GM06990 (cell line): ENCODE measurements around the gene NELFA.
"Not testable (repeated sequence)": the region's sequence is repeated elsewhere in the genome, so short reads cannot be mapped to it uniquely, and the experiment has no call there.

Experiments used
- DNase-seq: peaks from one replicate; pipeline ENCODE4 v3.0.0-alpha.2; 2011; ENCODE audit not compliant: insufficient read length; ENCODE audit errors: extremely low read depth
- H3K27me3 ChIP-seq: replicated peaks from 2 replicates; pipeline ENCODE4 v1.6.0; 2011; ENCODE audit warnings: low read length; ENCODE audit not compliant: control insufficient read depth, insufficient read depth
- H3K36me3 ChIP-seq: 2 replicates; pipeline ENCODE4 v1.5.1; 2011; ENCODE audit warnings: low read length; ENCODE audit not compliant: control insufficient read depth, insufficient read depth
- H3K4me3 ChIP-seq: replicated peaks from 2 replicates; pipeline ENCODE4 v1.5.1; 2011; ENCODE audit warnings: low read depth, mild to moderate bottlenecking, control low read depth, low read length
- TF ChIP-seq, protein P1 (sequence below): IDR thresholded peaks from 2 replicates; pipeline ENCODE4 v1.5.1; 2011; ENCODE audit warnings: low read length, control low read depth, mild to moderate bottlenecking, inconsistent platforms; ENCODE audit not compliant: insufficient read depth, poor library complexity, severe bottlenecking

Gene NELFA

DNA sequence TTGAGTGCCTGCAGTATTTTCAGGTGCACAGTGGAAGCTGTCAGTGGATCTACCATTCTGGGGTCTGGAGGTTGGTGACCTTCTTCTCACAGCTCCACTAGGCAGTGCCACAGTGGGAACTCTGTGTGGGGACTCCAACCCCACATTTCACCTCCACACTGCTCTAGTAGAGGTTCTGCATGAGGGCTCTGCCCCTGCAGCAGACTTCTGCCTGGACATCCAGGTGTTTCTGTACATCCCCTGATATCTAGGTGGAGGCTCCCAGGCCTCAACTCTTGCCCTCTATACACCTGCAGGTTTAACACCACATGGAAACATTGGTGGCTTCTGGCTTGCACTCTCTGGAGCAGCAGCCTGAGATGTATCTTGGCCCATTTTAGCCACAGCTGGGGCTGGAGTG lies 17.0 kb upstream of the NELFA start:
- no peak for DNase-seq
- TF ChIP-seq, protein P1, sequence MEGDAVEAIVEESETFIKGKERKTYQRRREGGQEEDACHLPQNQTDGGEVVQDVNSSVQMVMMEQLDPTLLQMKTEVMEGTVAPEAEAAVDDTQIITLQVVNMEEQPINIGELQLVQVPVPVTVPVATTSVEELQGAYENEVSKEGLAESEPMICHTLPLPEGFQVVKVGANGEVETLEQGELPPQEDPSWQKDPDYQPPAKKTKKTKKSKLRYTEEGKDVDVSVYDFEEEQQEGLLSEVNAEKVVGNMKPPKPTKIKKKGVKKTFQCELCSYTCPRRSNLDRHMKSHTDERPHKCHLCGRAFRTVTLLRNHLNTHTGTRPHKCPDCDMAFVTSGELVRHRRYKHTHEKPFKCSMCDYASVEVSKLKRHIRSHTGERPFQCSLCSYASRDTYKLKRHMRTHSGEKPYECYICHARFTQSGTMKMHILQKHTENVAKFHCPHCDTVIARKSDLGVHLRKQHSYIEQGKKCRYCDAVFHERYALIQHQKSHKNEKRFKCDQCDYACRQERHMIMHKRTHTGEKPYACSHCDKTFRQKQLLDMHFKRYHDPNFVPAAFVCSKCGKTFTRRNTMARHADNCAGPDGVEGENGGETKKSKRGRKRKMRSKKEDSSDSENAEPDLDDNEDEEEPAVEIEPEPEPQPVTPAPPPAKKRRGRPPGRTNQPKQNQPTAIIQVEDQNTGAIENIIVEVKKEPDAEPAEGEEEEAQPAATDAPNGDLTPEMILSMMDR, result no peak
- Histone ChIP-seq H3K27me3 (no peaks in the 10 kb centered on the region; the same call in 1 of the 2 replicates), H3K4me3 (no peak overlapping the region), H3K36me3 (no peaks in the 10 kb centered on the region)

DNA sequence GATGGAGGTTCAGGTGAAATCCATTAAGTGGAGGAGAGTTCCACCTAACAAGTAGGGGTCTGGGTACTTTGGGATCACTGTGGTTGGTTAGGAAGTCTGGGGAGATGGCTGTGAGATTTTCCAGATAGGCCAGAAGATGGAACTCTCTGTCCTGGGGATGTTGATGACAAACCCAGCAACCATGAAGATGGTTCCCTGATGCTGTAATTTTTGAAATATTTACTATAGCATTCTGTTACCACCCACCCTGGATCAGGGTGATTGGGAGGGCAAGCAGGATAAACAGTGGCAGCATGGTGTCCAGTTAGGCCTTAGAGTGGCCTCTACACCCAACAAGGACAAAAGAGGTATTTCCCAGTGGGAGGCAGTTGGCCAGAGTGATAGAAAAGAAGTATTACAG lies 15.9 kb upstream of the NELFA start:
- no peaks in the 10 kb centered on the region for H3K36me3 ChIP-seq
- TF ChIP-seq, protein P1, result no peak
- H3K27me3 ChIP-seq, result no peaks in the 10 kb centered on the region; the same call in 1 of the 2 replicates
- DNase-seq, result no peak
- H3K4me3 ChIP-seq, result no peak overlapping the region

DNA sequence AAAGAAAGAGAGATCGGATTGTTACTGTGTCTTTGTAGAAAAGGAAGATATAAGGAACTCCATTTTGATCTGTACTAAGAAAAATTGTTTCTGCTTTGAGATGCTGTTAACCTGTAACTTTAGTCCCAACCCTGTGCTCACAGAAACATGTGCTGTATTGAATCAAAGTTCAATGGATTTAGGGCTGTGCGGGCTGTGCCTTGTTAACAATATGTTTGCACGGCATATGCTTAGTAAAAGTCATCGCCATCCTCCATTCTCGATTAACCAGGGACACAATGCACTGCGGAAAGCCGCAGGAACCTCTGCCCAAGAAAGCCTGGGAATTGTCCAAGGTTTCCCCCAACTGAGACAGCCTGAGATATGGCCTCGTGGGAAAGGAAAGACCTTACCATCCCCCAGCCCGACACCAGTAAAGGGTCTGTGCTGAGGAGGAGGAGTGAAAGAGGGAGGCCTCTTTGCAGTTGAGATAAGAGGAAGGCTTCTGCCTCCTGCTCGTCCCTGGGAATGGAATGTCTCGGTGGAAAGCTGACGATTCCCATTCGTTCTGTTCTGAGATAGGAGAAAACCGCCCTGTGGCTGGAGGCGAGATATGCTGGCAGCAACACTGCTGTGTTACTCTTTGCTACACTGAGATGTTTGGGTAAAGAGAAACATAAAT lies 12.7 kb upstream of the NELFA start:
- H3K36me3 ChIP-seq, DNase-seq, H3K27me3 ChIP-seq, H3K4me3 ChIP-seq: not testable (repeated sequence)

DNA sequence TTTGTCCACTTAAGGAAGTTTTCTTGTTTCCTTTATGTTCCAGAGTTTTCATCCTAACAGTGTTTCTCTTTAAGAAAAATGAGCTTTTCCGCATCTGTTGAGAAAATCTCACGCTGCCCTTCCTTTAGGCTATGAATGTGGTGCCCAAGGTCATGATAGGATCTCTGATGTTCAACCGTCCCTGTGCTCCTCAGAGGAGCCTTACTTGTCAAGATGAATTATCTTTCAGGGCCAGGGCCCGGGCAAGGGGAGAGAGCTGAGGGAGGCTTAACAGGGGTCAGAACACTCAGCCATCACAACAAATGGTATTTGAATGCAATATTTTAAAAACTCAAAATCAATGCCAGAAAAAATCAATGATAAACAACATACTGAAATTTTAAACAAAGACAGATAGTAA lies 6.2 kb upstream of the NELFA start:
- no peaks in the 10 kb centered on the region for H3K36me3 ChIP-seq
- H3K27me3 ChIP-seq, result no peaks in the 10 kb centered on the region; the same call in 1 of the 2 replicates
- H3K4me3 ChIP-seq, result no peak overlapping the region
- TF ChIP-seq, protein P1, result no peak
- no peak for DNase-seq

DNA sequence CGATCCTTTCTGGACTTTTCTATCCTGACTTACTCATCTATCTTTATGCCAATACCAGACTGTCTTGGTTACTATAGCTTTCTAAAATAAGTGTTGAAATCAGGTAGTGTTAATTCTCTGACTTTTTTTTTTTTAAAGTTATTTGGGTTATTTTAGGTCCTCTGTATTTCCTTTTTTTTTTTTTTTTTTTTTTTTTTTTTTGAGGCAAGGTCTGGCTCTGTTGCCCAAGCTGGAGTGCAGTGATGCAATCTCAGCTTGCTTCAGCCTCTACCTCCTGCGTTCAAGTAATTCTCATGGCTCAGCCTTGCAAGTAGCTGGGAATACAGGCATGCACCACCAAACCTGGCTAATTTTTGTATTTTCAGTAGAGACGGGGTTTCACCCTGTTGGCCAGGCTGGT lies 2.8 kb upstream of the NELFA start:
- TF ChIP-seq, protein P1, result no peak
- H3K4me3 ChIP-seq, result no peak overlapping the region
- H3K27me3 ChIP-seq, result no peaks in the 10 kb centered on the region
- no peaks in the 10 kb centered on the region for H3K36me3 ChIP-seq
- no peak for DNase-seq

DNA sequence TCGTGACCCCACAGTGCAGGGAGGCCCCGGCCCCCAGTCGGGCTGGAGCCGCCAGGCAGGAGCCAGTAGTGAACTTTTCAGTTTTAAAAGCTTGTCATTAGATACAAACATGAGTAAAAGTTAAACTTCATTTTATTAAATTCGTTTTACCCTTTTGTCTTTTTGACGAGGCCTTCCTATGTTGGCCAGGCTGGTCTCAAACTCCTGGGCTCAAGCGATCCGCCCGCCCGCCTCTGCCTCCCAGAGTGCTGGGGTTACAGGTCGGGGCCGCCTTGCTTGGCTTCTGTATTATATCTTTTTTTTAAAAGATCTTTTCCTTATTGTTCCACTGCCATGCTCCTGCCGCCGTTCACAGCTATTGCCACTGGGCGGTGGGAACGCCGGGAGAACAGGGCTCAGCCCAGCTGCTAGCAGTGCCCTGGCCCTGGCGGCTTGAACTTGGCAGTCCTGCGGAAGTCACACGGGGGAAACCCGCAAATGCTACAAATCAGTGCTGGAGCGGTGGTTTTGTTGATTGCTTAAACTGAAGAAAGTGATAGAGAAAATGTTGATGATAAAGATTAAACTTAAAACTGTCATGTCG lies 968 bp upstream of the NELFA start:
- TF ChIP-seq, protein P1, result peak; percentile 4
- H3K27me3 ChIP-seq, result no peaks in the 10 kb centered on the region
- H3K4me3 ChIP-seq, result peak overlapping the region; percentile 98
- H3K36me3 ChIP-seq, result no peaks in the 10 kb centered on the region; the same call in 1 of the 2 replicates
- peak; percentile 56 for DNase-seq
